OCI-LY7 (cell line): ENCODE data around the gene DLX1. TPM values are rescaled to one million over a fixed set of nuclear protein-coding genes. Genes with fewer than 3 reads are reported as not detected.

Experiments used
- BruUV-seq: library from RNA; stranded (reverse); fragments of 400-500 nt; replicated peaks from 2 replicates; lab custom pipeline; 2021; lab: Mats Ljungman, UMichigan
- CTCF ChIA-PET: fragments of 300-600 bp; sonication (Branson Sonifier 250); formaldehyde crosslinking; loops from one replicate; lab custom pipeline; 2022; ENCODE audit warnings: antibody characterized with exemption; ENCODE audit not compliant: unreplicated experiment; lab: Charles Lee
- POLR2A ChIA-PET: fragments of 300-600 bp; sonication (Branson Sonifier 250); formaldehyde crosslinking; loops from one replicate; lab custom pipeline; 2022; ENCODE audit warnings: antibody characterized with exemption; lab: Charles Lee
- DNase-seq: peaks from one replicate; pipeline ENCODE4 v3.0.0-alpha.2; 2015; ENCODE audit warnings: low spot score
- H2AFZ ChIP-seq: fragments of 200-600 bp; sonication (generic), shearing (Covaris generic); 2 replicates; pipeline ENCODE4 v1.6.1; 2014; ENCODE audit warnings: mild to moderate bottlenecking, antibody characterized with exemption, low read length, moderate library complexity
- H3K27ac ChIP-seq: fragments of 200-600 bp; sonication (generic); 2 replicates; pipeline ENCODE4 v1.5.1; 2014; ENCODE audit warnings: mixed run types, low read depth, mild to moderate bottlenecking, moderate library complexity, low read length, inconsistent platforms; ENCODE audit not compliant: poor library complexity, severe bottlenecking
- H3K36me3 ChIP-seq: fragments of 200-600 bp; sonication (generic); 2 replicates; pipeline ENCODE4 v1.6.1; 2014; ENCODE audit warnings: mild to moderate bottlenecking, antibody characterized with exemption, low read length, moderate library complexity, mixed read lengths; ENCODE audit not compliant: insufficient read depth
- H3K4me1 ChIP-seq: fragments of 200-600 bp; sonication (generic); 2 replicates; pipeline ENCODE4 v1.5.1; 2014; ENCODE audit warnings: mild to moderate bottlenecking, low read length; ENCODE audit not compliant: insufficient read depth, poor library complexity, severe bottlenecking
- H3K4me2 ChIP-seq: fragments of 200-600 bp; sonication (generic); 2 replicates; pipeline ENCODE4 v1.6.1; 2014; ENCODE audit warnings: mild to moderate bottlenecking, low read length
- H3K4me3 ChIP-seq: fragments of 200-600 bp; sonication (generic); 2 replicates; pipeline ENCODE4 v1.5.1; 2014; ENCODE audit warnings: mild to moderate bottlenecking, low read depth, low read length; ENCODE audit not compliant: poor library complexity, severe bottlenecking
- H3K79me2 ChIP-seq: fragments of 200-600 bp; sonication (generic); 2 replicates; pipeline ENCODE4 v1.6.1; 2016; ENCODE audit warnings: low read depth, mild to moderate bottlenecking, low read length, moderate library complexity, mixed read lengths; ENCODE audit not compliant: insufficient read depth
- H3K9me2 ChIP-seq: fragments of 200-600 bp; sonication (generic); 2 replicates; pipeline ENCODE4 v1.6.1; 2016; ENCODE audit warnings: mild to moderate bottlenecking, low read length, mixed read lengths; ENCODE audit not compliant: insufficient read depth
- H3K9me3 ChIP-seq: fragments of 200-600 bp; sonication (generic); 2 replicates; pipeline ENCODE4 v1.6.1; 2014; ENCODE audit warnings: mild to moderate bottlenecking, mixed run types, low read length, mixed read lengths
- H4K20me1 ChIP-seq: fragments of 200-600 bp; sonication (generic); 2 replicates; pipeline ENCODE4 v1.6.1; 2014; ENCODE audit warnings: mild to moderate bottlenecking, antibody characterized with exemption, low read length, moderate library complexity, mixed read lengths; ENCODE audit not compliant: insufficient read depth
- CTCF ChIP-seq: fragments of 200-600 bp; sonication (generic); conservative IDR thresholded peaks from 2 replicates; pipeline ENCODE4 v1.5.1; 2014; ENCODE audit warnings: mild to moderate bottlenecking, antibody characterized with exemption, low read length, moderate library complexity, mixed read lengths
- EZH2phosphoT487 ChIP-seq: fragments of 200-600 bp; sonication (generic); IDR thresholded peaks from 2 replicates; pipeline ENCODE4 v1.6.1; 2018; ENCODE audit warnings: low read depth, borderline replicate concordance, mild to moderate bottlenecking, mixed run types, antibody characterized with exemption, low read length, moderate library complexity, mixed read lengths
- intact Hi-C: fragments of 100-400 bp; cut with micrococcal nuclease; formaldehyde crosslinking; loops from one replicate; pipeline ENCODE4 v1.10.0; 2022; ENCODE audit not compliant: unreplicated experiment
- total RNA-seq, 2 experiments: library from RNA; depleted of rRNA in 1 of 2; stranded (reverse); fragments of >200 nt in 1 of 2; shearing (Covaris generic) in 1 of 2; gene quantifications; 2 replicates each; pipeline ENCODE4 v1.2.3, GENCODE V29; 2014 to 2022

The DLX1 gene
- total RNA-seq, 2 experiments from 2014 or later = not detected

DNA sequence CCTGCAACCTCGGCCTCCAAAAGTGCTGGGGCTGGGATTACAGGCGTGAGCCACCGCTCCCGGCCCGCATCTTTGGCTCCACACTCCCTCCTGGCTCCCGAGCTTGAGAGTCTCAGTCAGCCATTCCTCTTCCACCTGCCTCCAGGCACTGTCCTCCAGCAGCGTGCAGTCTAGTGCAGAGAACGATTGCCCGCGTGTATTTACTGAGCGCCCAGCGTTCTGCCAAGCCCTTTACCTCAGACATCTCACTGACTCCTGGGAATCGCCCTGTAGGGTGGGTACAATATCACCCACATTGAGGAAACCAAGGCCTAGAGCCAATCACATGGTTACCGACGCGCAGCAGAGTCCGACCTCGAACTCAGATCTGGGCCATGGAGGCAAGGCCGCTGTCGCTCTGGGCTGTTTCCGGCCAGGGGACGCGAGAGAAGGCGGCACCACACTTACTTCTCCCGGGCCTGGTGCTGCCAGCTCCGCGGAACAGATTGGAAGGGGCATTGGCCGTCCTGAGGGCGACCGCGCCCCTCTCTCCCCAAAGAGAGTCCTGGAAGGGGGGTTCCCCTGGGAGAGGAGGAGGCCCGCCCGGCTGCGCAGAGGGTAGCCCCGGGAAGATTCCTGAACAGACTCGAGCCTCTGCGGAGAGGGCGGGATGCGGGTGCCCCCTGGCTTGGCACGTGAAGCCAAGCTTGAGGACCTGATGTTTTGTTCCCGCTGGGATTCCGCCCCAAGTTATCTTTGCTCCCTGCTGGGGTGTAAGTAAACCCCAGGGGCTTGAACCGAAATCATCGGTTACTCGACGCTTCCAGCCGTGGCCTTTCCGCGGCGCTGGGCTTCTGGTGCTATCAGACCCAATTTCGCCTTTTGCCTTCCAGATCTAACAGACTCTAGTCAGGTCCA lies 22.6 kb downstream of the DLX1 start:
- Histone ChIP-seq H4K20me1 (no peaks in the 10 kb centered on the region), H3K9me3 (no peaks in the 10 kb centered on the region), H3K36me3 (no peaks in the 10 kb centered on the region), H3K27ac (no peak overlapping the region), H2AFZ (no peak overlapping the region), H3K4me2 (no peak overlapping the region), H3K79me2 (no peaks in the 10 kb centered on the region), H3K4me3 (no peak overlapping the region), H3K4me1 (no peaks in the 10 kb centered on the region), H3K9me2 (no peaks in the 10 kb centered on the region)
- no peak for DNase-seq
- no TSS peak for BruUV-seq
- intact Hi-C loops = loop anchor here (10.0 kb wide), 1 partner anchor 103 kb away; no protein-coding TSS in a partner anchor
- TF ChIP-seq EZH2phosphoT487 = no peak
- no peak for TF ChIP-seq CTCF
- ChIA-PET CTCF (no interaction called here), POLR2A (interaction anchor here (0.7 kb wide), 2 partner anchors 19 to 769 kb away, joined by 3 read pairs; no protein-coding TSS in a partner anchor)

- POLR2A ChIA-PET = interaction anchor here (0.7 kb wide), 1 partner anchor 19 kb away, joined by 3 read pairs; no protein-coding TSS in a partner anchor
- TF ChIP-seq CTCF = no peak
- no peak for TF ChIP-seq EZH2phosphoT487
Observed at GRCh38 chr2:172108587-172108930, 23.3 kb downstream of the DLX1 start.

More at GRCh38 chr2:172108587-172108930, 23.3 kb downstream of the DLX1 start:
- H3K4me3 ChIP-seq = no peak overlapping the region
- H3K9me3 ChIP-seq = no peaks in the 10 kb centered on the region
- H3K36me3 ChIP-seq = no peaks in the 10 kb centered on the region
- H3K9me2 ChIP-seq = no peaks in the 10 kb centered on the region
- no peak overlapping the region for H3K27ac ChIP-seq
- no peak overlapping the region for H3K4me2 ChIP-seq
- CTCF ChIA-PET = no interaction called here
- H4K20me1 ChIP-seq = no peaks in the 10 kb centered on the region
- H3K79me2 ChIP-seq = no peaks in the 10 kb centered on the region
- H2AFZ ChIP-seq = no peak overlapping the region
- no peaks in the 10 kb centered on the region for H3K4me1 ChIP-seq
- intact Hi-C loops = loop anchor here (10.0 kb wide), 1 partner anchor 104 kb away; no protein-coding TSS in a partner anchor
- no TSS peak for BruUV-seq
- no peak for DNase-seq
